ENCODE data around the gene SOD1.

The SOD1 gene

GRCh38 chr21:31686272-31686915 lies 26.9 kb downstream of the SOD1 start:
- no peak for DNase-seq

DNA sequence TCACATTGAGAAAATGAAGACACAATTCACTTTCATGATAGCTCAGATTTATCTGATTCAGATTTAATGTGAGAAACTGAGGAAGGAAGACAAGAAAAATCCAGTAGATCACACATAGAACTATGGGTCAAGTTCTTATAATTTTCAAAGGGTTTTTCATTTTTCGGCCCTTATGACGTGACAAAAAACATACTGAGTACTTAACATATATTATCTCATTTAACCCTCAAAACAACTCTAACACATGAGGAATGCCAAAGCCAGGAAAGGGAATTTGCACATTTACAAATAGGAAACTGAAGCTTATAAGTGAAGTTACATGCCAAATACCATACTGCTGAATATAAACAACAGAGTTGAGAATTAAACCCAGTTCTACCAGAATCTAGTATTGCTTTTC lies 27.6 kb downstream of the SOD1 start:
- DNase-seq, result no peak

DNA sequence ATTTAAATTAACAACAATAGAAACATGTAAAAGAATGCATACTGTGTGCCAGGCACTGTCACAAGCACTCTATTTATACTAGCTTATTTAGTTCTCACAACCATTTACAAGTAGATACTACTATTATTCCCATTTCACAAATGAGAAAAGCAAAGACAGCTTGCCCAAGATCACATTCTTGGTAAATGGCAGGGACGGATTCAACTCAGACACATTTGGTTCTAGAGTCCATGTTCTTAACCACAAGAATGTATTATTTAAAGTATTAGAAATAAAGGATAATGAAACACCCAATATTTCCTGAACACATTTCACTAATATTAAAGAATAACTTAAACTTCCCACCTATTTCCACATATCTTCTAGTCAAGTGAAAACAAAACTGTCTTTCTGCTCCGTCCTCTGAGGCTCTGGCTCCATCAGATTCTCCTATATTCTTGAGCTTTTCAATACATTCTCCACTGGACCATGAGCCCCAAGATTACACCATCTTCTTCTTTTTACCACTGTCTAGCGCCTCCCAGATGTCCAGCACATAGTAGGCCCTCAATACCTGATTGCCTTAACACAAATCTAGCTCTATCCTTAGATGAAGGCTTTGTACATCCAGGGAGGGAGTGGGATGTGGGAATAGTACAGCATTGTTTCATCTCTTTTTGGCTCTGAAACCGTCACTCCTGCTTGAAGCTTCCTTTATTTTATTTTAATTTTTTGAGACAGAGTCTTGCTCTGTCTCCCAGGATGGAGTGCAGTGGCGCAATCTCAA lies 29.3 kb downstream of the SOD1 start:
- no peak for DNase-seq

GRCh38 chr21:31693222-31693621 lies 33.7 kb downstream of the SOD1 start:
- DNase-seq, result no peak

DNA sequence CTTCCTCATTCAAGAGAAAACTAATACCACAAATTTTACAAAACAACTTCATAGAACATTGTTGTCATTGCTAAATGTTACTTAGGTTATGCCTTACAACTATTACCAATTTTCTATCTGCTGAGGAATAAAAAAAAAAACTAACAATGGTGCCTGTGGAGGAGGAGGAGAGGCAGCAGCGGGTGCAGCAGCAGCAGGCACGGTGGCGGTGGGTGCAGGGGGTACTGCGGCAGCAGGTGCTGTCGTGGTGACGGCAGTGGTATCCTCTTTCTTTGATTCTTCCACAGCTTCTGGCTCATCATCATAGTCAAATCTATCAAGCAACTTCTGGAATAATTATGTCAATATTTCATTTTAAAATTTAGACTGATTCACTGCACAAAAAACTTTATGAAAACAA lies 36.9 kb downstream of the SOD1 start:
- no peak for DNase-seq

GRCh38 chr21:31698461-31698860 lies 39.0 kb downstream of the SOD1 start:
- DNase-seq, result no peak

- no peak for DNase-seq
These were observed 40.5 kb downstream of the SOD1 start for GRCh38 chr21:31700040-31700439.

GRCh38 chr21:31706562-31706961 lies 47.1 kb downstream of the SOD1 start:
- DNase-seq, result no peak

DNA sequence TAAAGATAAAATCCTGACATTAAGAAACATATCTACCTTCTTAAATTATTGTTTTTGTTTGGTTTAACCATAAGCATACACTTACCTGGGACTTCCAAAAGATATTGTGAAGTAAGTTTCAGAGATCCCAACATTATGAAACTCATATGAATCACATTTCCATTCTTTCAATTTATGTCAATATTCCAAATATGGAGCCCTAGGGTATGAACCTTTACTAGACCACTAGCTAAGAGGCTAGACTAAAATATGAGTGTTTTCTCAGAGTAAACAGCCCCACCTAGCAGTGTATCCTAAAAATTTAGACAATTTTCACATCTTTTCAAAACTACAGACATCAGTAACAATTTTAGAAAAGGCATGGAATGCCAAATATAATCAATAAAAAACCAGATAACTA lies 48.0 kb downstream of the SOD1 start:
- no peak for DNase-seq

GRCh38 chr21:31708541-31708940 lies 49.0 kb downstream of the SOD1 start:
- DNase-seq, result no peak

- DNase-seq, result no peak
These were observed 51.1 kb downstream of the SOD1 start for GRCh38 chr21:31710586-31710985.

DNA sequence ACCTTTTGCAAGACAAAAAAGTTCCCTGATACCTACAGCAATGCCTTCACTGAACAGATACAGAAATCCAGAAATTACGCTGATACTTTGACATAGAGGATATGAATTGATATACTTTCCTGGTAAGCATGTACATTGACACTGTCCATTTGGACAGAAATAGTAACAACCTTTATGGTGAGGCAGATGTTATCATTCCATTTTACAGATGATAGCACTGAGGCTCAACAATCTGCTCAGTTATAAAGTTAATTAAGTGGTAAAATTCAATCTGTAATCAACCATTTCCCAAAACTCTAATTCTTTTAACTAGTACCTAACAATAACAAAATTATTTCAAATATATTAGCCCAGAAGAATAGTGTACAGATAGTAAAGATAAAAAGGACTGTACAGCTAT lies 51.8 kb downstream of the SOD1 start:
- no peak for DNase-seq

GRCh38 chr21:31711745-31712285 lies 52.3 kb downstream of the SOD1 start:
- DNase-seq, result no peak

DNA sequence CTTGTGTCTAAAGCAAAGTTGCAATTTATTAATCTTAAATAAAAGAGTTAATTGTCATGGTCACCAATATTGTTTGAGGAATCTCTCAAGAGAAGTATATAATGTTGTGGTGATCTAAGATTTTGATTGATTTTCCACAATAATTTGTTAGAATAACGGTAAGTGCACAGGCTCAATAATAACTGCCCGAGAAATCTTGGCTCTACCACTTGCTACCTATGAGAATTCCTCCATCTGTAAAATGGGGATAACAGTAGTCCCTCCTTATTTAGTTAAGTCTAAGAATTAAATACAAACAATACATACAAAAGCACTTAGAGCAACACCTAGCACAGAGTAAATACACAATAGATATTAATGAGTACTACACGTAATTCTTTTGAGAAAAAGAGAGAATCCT lies 53.6 kb downstream of the SOD1 start:
- no peak for DNase-seq

GRCh38 chr21:31713973-31714740 lies 54.7 kb downstream of the SOD1 start:
- no peak for DNase-seq

GRCh38 chr21:31714741-31715365 lies 55.4 kb downstream of the SOD1 start:
- no peak for DNase-seq

DNA sequence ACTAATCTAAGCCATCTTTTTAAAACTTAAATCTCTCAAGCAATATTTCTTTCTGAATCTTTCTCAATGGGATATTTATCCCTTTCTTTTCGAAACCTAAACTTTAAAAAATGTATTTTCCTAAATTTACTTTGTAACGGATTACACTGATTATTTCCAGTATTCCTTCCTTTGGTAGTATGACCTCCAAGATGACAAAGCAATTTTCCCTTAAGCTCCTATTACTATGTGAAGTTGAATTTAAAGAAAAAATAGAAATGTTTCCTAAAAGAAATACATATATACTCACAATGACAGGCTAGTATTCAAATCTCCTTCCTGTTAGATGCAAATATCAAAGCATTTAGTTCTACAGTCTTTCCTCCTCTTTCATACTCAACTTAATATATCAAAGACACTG lies 56.6 kb downstream of the SOD1 start:
- no peak for DNase-seq

All from stimulated activated CD4-positive, alpha-beta T cell treated with anti-CD3 and anti-CD28 coated beads, Interleukin-4, amount 100 ng/mL, for 1 hour (primary cell).